IMR-90 (cell line): ENCODE results near the gene C1orf116. TPM values are rescaled to one million over a fixed set of nuclear protein-coding genes. Genes with fewer than 3 reads are reported as not detected.

ENCODE experiments used
- ATAC-seq: fragments of 200-7000 bp; cut with Tn5 transposase; 2 replicates; pipeline ENCODE4 v1.9.1; 2020; ENCODE audit warnings: low read depth, mild to moderate bottlenecking, moderate library complexity
- BruUV-seq: library from RNA; stranded (reverse); fragments of 400-500 nt; replicated peaks from 2 replicates; lab custom pipeline; 2021; lab: Mats Ljungman, UMichigan
- CTCF ChIA-PET: fragments of 300-600 bp; formaldehyde crosslinking; extraction: SDS; loops from one replicate; lab custom pipeline; 2021; ENCODE audit warnings: antibody characterized with exemption; lab: Yijun Ruan, JAX
- POLR2A ChIA-PET: fragments of 300-600 bp; sonication (Branson Sonifier 250); formaldehyde crosslinking; loops from one replicate; lab custom pipeline; 2022; ENCODE audit warnings: antibody characterized with exemption; ENCODE audit not compliant: unreplicated experiment; lab: Charles Lee
- DNase-seq: peaks from one replicate; pipeline ENCODE4 v3.0.0; 2013
- H2AFZ ChIP-seq: replicated peaks from 2 replicates; pipeline ENCODE3; 2013; ENCODE audit warnings: low read length, mild to moderate bottlenecking; ENCODE audit not compliant: poor library complexity
- H2AK5ac ChIP-seq: 2 replicates; pipeline ENCODE4 v1.6.1; 2013; ENCODE audit warnings: low read depth, low read length, inconsistent platforms
- H2AK9ac ChIP-seq: replicated peaks from 2 replicates; pipeline ENCODE3; 2013; ENCODE audit warnings: mild to moderate bottlenecking, low read depth, low read length, moderate library complexity; ENCODE audit not compliant: poor library complexity
- H2BK120ac ChIP-seq: 2 replicates; pipeline ENCODE4 v1.6.1; 2013; ENCODE audit warnings: low read depth, low read length, inconsistent platforms
- H2BK15ac ChIP-seq: 3 replicates; pipeline ENCODE4 v1.6.1; 2013; ENCODE audit warnings: low read depth, low read length, inconsistent platforms
- H2BK20ac ChIP-seq: 2 replicates; pipeline ENCODE4 v1.6.1; 2013; ENCODE audit warnings: low read depth, mild to moderate bottlenecking, inconsistent platforms, low read length, moderate library complexity
- H2BK5ac ChIP-seq: 2 replicates; pipeline ENCODE4 v1.6.1; 2013; ENCODE audit warnings: mild to moderate bottlenecking, low read depth, low read length, inconsistent platforms; ENCODE audit not compliant: poor library complexity, severe bottlenecking
- H3K14ac ChIP-seq: replicated peaks from 2 replicates; pipeline ENCODE4 v1.6.1; 2013; ENCODE audit warnings: low read depth, low read length, inconsistent platforms
- H3K18ac ChIP-seq: 2 replicates; pipeline ENCODE4 v1.6.1; 2013; ENCODE audit warnings: low read depth, low read length, control low read depth
- H3K23ac ChIP-seq: 2 replicates; pipeline ENCODE4 v1.6.1; 2013; ENCODE audit warnings: low read depth, low read length, inconsistent platforms
- H3K27ac ChIP-seq: 2 replicates; pipeline ENCODE4 v1.5.1; 2013; ENCODE audit warnings: mild to moderate bottlenecking, control low read depth, low read length; ENCODE audit not compliant: insufficient read depth
- H3K27me3 ChIP-seq: 2 replicates; pipeline ENCODE4 v1.6.1; 2013; ENCODE audit warnings: low read length; ENCODE audit not compliant: control insufficient read depth, insufficient read depth
- H3K36me3 ChIP-seq: 2 replicates; pipeline ENCODE4 v1.6.1; 2013; ENCODE audit warnings: low read length, mixed read lengths; ENCODE audit not compliant: control insufficient read depth, insufficient read depth
- H3K4ac ChIP-seq: 2 replicates; pipeline ENCODE4 v1.6.1; 2013; ENCODE audit warnings: low read depth, low read length, inconsistent platforms
- H3K4me1 ChIP-seq: 2 replicates; pipeline ENCODE4 v1.6.1; 2013; ENCODE audit warnings: low read length, mixed read lengths; ENCODE audit not compliant: control insufficient read depth, insufficient read depth
- H3K4me2 ChIP-seq: 2 replicates; pipeline ENCODE4 v1.6.1; 2013; ENCODE audit warnings: low read depth, mild to moderate bottlenecking, control low read depth, low read length, moderate library complexity
- H3K4me3 ChIP-seq: 2 replicates; pipeline ENCODE4 v1.5.1; 2013; ENCODE audit warnings: low read depth, mild to moderate bottlenecking, control low read depth, low read length, moderate library complexity; ENCODE audit not compliant: insufficient read depth
- H3K56ac ChIP-seq: 2 replicates; pipeline ENCODE4 v1.6.1; 2013; ENCODE audit warnings: low read length, inconsistent platforms; ENCODE audit not compliant: insufficient read depth; ENCODE audit errors: extremely low read depth
- H3K79me1 ChIP-seq, 2 experiments: 2 replicates each; pipeline ENCODE4 v1.6.1; 2013; ENCODE audit warnings: low read length in 2 of 2, inconsistent platforms in 1 of 2, low read depth in 1 of 2
- H3K9ac ChIP-seq: 2 replicates; pipeline ENCODE4 v1.6.1; 2013; ENCODE audit warnings: low read depth, low read length, control low read depth
- H3K9me1 ChIP-seq: 2 replicates; pipeline ENCODE4 v1.6.1; 2013; ENCODE audit warnings: low read length, inconsistent platforms; ENCODE audit not compliant: insufficient read depth
- H3K9me3 ChIP-seq: 2 replicates; pipeline ENCODE4 v1.6.1; 2013; ENCODE audit warnings: low read length; ENCODE audit not compliant: control insufficient read depth, insufficient read depth
- H4K20me1 ChIP-seq: 2 replicates; pipeline ENCODE4 v1.6.1; 2013; ENCODE audit warnings: low read length, inconsistent platforms; ENCODE audit not compliant: insufficient read depth
- H4K5ac ChIP-seq: 2 replicates; pipeline ENCODE4 v1.6.1; 2013; ENCODE audit warnings: mild to moderate bottlenecking, low read depth, low read length, control low read depth
- H4K8ac ChIP-seq, 2 experiments: 2 replicates each; pipeline ENCODE4 v1.6.1; 2013; ENCODE audit warnings: low read depth in 2 of 2, low read length in 2 of 2, control low read depth in 1 of 2, inconsistent platforms in 1 of 2
- H4K91ac ChIP-seq: 2 replicates; pipeline ENCODE4 v1.6.1; 2013; ENCODE audit warnings: low read depth, low read length, inconsistent platforms; ENCODE audit not compliant: insufficient read depth
- BHLHE40 ChIP-seq: fragments of 150-350 bp; IDR thresholded peaks from 2 replicates; pipeline ENCODE4 v1.6.1; 2016; ENCODE audit warnings: mild to moderate bottlenecking, low read depth, low read length
- CEBPB ChIP-seq: IDR thresholded peaks from 2 replicates; pipeline ENCODE4 v1.6.1; 2012; ENCODE audit warnings: low read depth, low read length, improper control_type of control experiment
- CHD1 ChIP-seq: IDR thresholded peaks from 2 replicates; pipeline ENCODE4 v1.6.1; 2012; ENCODE audit warnings: low read depth, low read length, improper control_type of control experiment
- CTCF ChIP-seq: conservative IDR thresholded peaks from 2 replicates; pipeline ENCODE4 v1.5.1; 2012; ENCODE audit warnings: mild to moderate bottlenecking, low read depth, low read length, improper control_type of control experiment
- ELK1 ChIP-seq: fragments of 150-350 bp; IDR thresholded peaks from 2 replicates; pipeline ENCODE4 v1.6.1; 2016; ENCODE audit warnings: low read depth, mild to moderate bottlenecking, low read length, moderate library complexity, borderline replicate concordance
- FOS ChIP-seq: fragments of 150-350 bp; IDR thresholded peaks from 2 replicates; pipeline ENCODE4 v1.6.1; 2016; ENCODE audit warnings: low read depth, low read length
- MAFK ChIP-seq: IDR thresholded peaks from 2 replicates; pipeline ENCODE4 v1.6.1; 2012; ENCODE audit warnings: low read depth, low read length, improper control_type of control experiment
- MAZ ChIP-seq: IDR thresholded peaks from 2 replicates; pipeline ENCODE4 v1.6.1; 2012; ENCODE audit warnings: low read depth, mild to moderate bottlenecking, low read length, improper control_type of control experiment, moderate library complexity, borderline replicate concordance
- MXI1 ChIP-seq: IDR thresholded peaks from 2 replicates; pipeline ENCODE4 v1.6.1; 2012; ENCODE audit warnings: low read depth, mild to moderate bottlenecking, low read length, moderate library complexity, borderline replicate concordance
- NFE2L2 ChIP-seq: fragments of 150-350 bp; IDR thresholded peaks from 2 replicates; pipeline ENCODE4 v1.6.1; 2016; ENCODE audit warnings: low read depth, mild to moderate bottlenecking, low read length
- POLR2A ChIP-seq: IDR thresholded peaks from 2 replicates; pipeline ENCODE4 v1.6.1; 2012; ENCODE audit warnings: mild to moderate bottlenecking, low read depth, low read length
- RAD21 ChIP-seq: IDR thresholded peaks from 2 replicates; pipeline ENCODE4 v1.6.1; 2012; ENCODE audit warnings: low read length, improper control_type of control experiment
- RCOR1 ChIP-seq: IDR thresholded peaks from 2 replicates; pipeline ENCODE4 v1.6.1; 2012; ENCODE audit warnings: mild to moderate bottlenecking, low read length, improper control_type of control experiment; ENCODE audit not compliant: insufficient replicate concordance
- RFX5 ChIP-seq: IDR thresholded peaks from 2 replicates; pipeline ENCODE4 v1.8.0; 2012; ENCODE audit warnings: low read depth, mild to moderate bottlenecking, low read length, moderate library complexity
- SMC3 ChIP-seq: fragments of 150-350 bp; IDR thresholded peaks from 2 replicates; pipeline ENCODE4 v1.6.1; 2016; ENCODE audit warnings: low read depth, mild to moderate bottlenecking, antibody characterized with exemption, low read length, moderate library complexity
- USF2 ChIP-seq: fragments of 150-350 bp; IDR thresholded peaks from 2 replicates; pipeline ENCODE4 v1.6.1; 2017; ENCODE audit warnings: mild to moderate bottlenecking, antibody characterized with exemption, low read length, low read depth
- WGBS, 2 experiments: methylation state at CpG; one replicate each; pipeline versions ENCODE4 v1.1.5 to v1.1.7; 2013; ENCODE audit warnings: missing lambda C conversion rate in 2 of 2; ENCODE audit not compliant: insufficient read length in 1 of 2; ENCODE audit errors: extremely low coverage in 2 of 2; 5-methylcytosine and 5-hydroxymethylcytosine counted together
- dilution Hi-C: fragments of 300-500 bp; cut with HindIII; formaldehyde crosslinking; loops from one replicate; pipeline ENCODE4 v1.14.3; 2018; ENCODE audit warnings: low sequenced_read_pairs; ENCODE audit not compliant: unreplicated experiment
- in situ Hi-C: fragments of 300-500 bp; cut with MboI; formaldehyde crosslinking; loops from 3 replicates; pipeline ENCODE4 v1.14.3; 2019; ENCODE audit warnings: low sequenced_read_pairs, inconsistent platforms, mixed read lengths
- intact Hi-C: fragments of 100-400 bp; cut with micrococcal nuclease; formaldehyde crosslinking; loops from 2 replicates; pipeline ENCODE4 v1.10.0; 2022
- polyA plus RNA-seq, 3 experiments: library from polyadenylated mRNA; depleted of rRNA; stranded (reverse); fragments of >200 nt; gene quantifications; 2 replicates each; pipeline ENCODE4 v1.2.3, GENCODE V29; 2012; ENCODE audit warnings: low replicate concordance in 1 of 3
- total RNA-seq: library from RNA; depleted of rRNA; stranded (reverse); fragments of >200 nt; gene quantifications from 2 replicates; pipeline ENCODE4 v1.2.3, GENCODE V29; 2012

The C1orf116 gene
- total and polyA plus RNA-seq, 2 of the 4 experiments (the other 2 are of a cell fraction), result under 0.01 to 0.03 TPM

GRCh38 chr1:207077012-207077411 lies 44.5 kb upstream of the C1orf116 start:
- Histone ChIP-seq H3K4me2 (no peak overlapping the region), H3K14ac (no peak overlapping the region), H4K91ac (no peak overlapping the region), H4K20me1 (no peaks in the 10 kb centered on the region), H4K5ac (no peak overlapping the region), H2BK120ac (no peak overlapping the region), H2AK5ac (no peak overlapping the region), H3K4ac (no peak overlapping the region), H3K27ac (no peak overlapping the region), H3K9me1 (no peaks in the 10 kb centered on the region), H4K8ac (no peak overlapping the region), H3K4me3 (no peak overlapping the region), H3K56ac (no peak overlapping the region), H3K18ac (no peak overlapping the region), H3K9me3 (no peaks in the 10 kb centered on the region), H3K4me1 (no peaks in the 10 kb centered on the region), H3K23ac (no peak overlapping the region), H2AFZ (no peak overlapping the region), H3K27me3 (peaks cover 3% of the 10 kb centered on the region; the same call in 1 of the 2 replicates), H2AK9ac (no peak overlapping the region), H3K79me1 (no peaks in the 10 kb centered on the region), H2BK20ac (no peak overlapping the region), H2BK15ac (no peak overlapping the region), H2BK5ac (no peak overlapping the region), H3K9ac (no peak overlapping the region), H3K36me3 (no peaks in the 10 kb centered on the region)
- dilution Hi-C loops, result no loop called here
- no CpG with 5 or more reads among the region's 1 CpG for WGBS, 2 experiments
- no peak for DNase-seq
- no peak for ATAC-seq
- in situ Hi-C loops, result loop anchor here (5.0 kb wide), 1 partner anchor 50 kb away; no protein-coding TSS in a partner anchor
- BruUV-seq, result no TSS peak
- ChIA-PET CTCF (interaction anchor here (2.2 kb wide), 1 partner anchor 24 kb away, joined by 5 read pairs; the partner anchor contains the start of gene PFKFB2), POLR2A (no interaction called here)
- no peak for TF ChIP-seq CTCF
- TF ChIP-seq RCOR1, result no peak
- no peak for TF ChIP-seq BHLHE40
- no peak for TF ChIP-seq USF2
- TF ChIP-seq CEBPB, result no peak
- TF ChIP-seq RAD21, result no peak
- TF ChIP-seq MXI1, result no peak
- no peak for TF ChIP-seq RFX5
- TF ChIP-seq POLR2A, result no peak
- no peak for TF ChIP-seq MAFK
- TF ChIP-seq FOS, result no peak
- TF ChIP-seq SMC3, result no peak
- TF ChIP-seq CHD1, result no peak
- no peak for TF ChIP-seq MAZ
- no peak for TF ChIP-seq ELK1
- no peak for TF ChIP-seq NFE2L2
- intact Hi-C loops, result loop anchor here (2.0 to 10.0 kb wide), 6 partner anchors 26 to 470 kb away; partner anchors contain the start of gene YOD1
